Vagina (tissue), 2 donors: ENCODE results near the gene COG3.

Experiments
- CTCF ChIP-seq, 3 experiments: fragments of 450-650 bp in 2 of 3; fragments of 200-600 bp in 1 of 3; sonication (generic) in 1 of 3; IDR thresholded peaks; one replicate each; pipeline ENCODE4 v1.5.1; 2017 to 2019; ENCODE audit warnings: antibody characterized with exemption in 3 of 3, mild to moderate bottlenecking in 2 of 3, moderate library complexity in 2 of 3
- POLR2A ChIP-seq, 2 donors: fragments of 450-650 bp; IDR thresholded peaks; one replicate each; pipeline ENCODE4 v1.6.1; 2017; ENCODE audit warnings: antibody characterized with exemption in 2 of 2, mild to moderate bottlenecking in 2 of 2, moderate library complexity in 2 of 2
- POLR2AphosphoS5 ChIP-seq, 2 donors: sonication (generic); formaldehyde crosslinking; IDR thresholded peaks; one replicate each; pipeline ENCODE4 v1.9.0; 2017; ENCODE audit warnings: antibody characterized with exemption in 2 of 2, mild to moderate bottlenecking in 2 of 2, low read depth in 1 of 2; ENCODE audit not compliant: insufficient read depth in 1 of 2

GRCh38 chr13:45534604-45535003, 69.9 kb downstream of the COG3 start:
- no peak for TF ChIP-seq POLR2A (IDR thresholded peaks at IDR 0.05)
- TF ChIP-seq CTCF (IDR thresholded peaks at IDR 0.05) = no peak
- no peak for TF ChIP-seq POLR2AphosphoS5 (IDR thresholded peaks at IDR 0.05; ENCODE audit: insufficient read depth in 1 of 2, low read depth in 1 of 2)
